ENCODE results near the gene AKAP13.

Gene AKAP13

DNA sequence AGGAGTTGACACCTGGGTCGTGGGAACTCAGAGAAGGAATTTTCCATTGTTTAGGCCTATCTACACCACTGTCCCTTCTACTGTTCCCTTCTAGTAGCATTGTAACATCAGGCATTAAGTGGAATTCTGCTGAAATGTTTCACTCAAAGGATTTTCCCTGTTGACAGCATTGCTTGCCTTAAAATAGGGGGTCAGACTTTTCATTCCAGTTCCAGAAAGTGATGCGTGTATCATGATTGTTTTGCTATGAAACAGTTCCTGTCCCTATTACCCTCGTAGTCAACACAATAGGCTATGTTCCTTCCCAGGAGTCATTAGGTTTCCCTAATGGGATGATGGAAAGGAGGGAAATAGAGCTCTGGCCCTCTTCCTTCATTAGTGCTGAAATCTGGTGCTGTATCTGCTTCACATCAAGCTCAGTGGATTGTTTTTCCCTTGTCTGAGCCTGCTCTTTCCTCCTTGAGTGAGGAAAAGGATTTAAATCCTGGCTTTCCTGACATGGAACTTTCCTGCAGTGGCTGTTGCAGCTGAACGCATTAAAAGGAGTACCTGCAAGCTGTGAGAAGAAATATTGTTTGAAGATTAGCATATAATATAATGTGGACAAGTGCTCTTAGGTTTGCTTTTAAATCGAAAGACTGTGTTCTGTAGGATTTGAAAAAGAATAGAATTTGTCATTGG is 218.5 kb downstream of the AKAP13 start:
- no peak for DNase-seq (ENCODE audit: low read depth)

DNA sequence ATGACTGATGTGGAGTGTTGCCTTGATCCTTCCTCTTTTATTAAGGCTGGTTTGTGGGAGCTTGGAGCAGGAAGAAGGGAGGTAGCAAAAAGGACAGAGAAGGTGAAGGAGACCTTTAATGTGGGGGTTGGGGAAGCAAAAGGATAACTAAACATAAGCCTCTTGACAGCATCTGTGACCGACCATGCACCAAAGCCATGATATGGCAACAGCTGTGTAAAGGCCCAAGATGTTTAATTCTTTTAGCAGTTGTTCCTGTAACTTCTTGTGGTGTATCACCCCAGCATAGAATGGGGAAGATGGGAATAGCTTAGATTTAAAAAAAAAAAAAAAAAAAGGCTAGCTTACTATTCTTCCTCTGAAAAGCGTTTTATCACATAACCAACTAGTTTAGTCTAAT is 219.6 kb downstream of the AKAP13 start:
- DNase-seq (ENCODE audit: low read depth): no peak

DNA sequence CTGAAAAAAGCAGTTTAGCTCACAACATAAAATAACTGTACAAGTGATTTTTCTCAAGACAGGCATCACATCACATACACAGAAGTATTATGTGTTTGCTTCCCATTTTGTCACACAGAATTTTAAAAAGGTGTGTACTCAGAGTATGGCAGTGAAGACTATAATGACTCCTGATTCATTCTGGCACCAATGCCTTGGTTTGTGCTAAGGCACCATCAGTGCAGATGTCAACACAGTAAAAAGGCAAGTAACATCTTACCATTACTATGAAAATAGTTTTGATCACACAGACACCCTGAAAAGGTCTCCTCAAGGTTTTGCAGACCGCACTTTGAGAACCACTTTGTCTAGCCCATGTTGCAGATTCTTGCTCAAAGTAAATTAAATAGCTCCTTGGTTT is 222.8 kb downstream of the AKAP13 start:
- DNase-seq (ENCODE audit: low read depth): no peak

DNA sequence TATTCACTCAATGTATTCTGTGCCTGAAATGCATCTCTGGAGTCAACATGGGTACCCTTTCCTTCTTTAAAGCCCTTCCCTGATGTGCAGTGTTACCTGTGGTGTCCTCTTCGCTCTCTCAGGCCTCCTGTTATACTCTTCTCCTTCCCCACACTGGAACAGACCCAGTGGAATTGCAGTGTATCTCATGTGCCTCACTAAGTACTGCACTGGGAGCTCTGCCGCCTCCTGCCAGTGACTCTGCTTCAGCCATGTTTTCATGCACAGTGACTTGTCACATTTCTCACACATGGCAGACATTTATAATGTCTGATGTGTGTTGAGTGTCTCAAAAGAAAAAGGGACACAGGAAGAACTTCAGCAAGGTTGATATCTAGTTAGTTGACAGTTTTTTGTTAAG is 223.3 kb downstream of the AKAP13 start:
- DNase-seq (ENCODE audit: low read depth): no peak

DNA sequence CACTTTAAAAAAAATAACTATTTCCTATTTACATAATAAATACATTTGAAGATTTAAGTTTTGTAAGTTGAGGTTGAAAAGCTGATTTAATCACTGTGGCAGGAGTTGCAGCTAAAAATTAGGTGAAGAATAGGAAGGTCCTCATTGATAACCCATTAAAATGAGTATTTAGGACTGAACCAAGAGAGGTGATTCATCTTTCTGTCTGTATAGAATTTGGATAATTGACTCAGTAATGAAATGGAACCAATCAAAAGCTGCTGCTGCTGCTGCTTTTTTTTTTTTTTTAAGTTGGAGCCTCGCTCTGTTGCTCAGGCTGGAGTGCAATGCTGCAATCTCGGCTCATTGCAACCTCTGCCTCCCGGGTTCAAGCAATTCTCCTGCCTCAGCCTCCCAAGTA is 223.8 kb downstream of the AKAP13 start:
- no peak for DNase-seq (ENCODE audit: low read depth)

DNA sequence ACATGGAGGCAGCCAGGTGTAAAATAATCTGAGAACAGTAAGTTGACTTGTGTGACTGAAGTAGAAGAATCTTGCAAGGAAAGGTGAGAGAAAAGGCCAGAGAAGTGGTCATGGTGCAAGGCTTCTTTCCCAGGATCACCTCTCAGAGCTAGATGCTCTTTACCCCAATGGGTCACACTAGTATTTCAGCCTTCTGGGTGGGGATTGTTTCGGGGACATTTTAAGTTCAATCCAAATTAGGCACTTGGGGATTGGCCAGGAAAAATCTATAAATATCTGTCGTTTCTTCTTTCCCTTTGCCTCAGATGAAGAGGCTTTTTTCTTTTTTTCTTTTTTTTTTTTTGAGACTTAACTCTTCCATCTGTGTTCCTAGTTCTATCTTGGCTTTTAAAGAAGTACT is 226.3 kb downstream of the AKAP13 start:
- no peak for DNase-seq (ENCODE audit: low read depth)

DNA sequence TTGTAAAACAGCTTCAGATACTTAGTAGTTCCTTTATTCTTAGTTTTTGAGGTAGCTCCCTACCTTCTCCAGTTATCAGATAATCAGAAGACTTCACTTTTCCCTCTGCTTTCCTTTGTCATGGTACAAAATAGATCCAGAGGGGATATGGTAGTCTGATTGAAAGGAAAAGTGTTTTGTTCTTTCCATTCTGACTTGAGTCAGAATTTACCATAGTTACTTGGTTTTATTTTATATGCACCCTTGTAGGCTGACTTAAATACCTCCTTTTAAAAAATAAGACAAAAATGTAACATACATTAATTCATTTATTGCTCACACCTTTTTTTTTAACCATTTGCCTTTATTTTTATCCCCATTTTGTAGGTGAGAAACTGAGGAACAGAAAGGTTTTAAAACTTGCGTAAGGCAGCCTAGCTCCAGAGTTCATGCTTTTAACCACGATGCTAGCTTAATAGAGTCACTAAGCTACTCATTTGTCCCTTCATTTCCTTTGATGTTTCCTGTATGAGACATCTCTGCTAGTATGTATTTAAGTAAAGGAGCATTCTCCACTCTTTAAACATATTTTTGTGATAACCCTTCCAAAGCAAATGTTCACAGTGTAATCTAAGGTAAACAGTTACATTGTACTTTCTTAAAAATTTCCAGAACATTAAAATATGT is 226.9 kb downstream of the AKAP13 start:
- no peak for DNase-seq (ENCODE audit: low read depth)

DNA sequence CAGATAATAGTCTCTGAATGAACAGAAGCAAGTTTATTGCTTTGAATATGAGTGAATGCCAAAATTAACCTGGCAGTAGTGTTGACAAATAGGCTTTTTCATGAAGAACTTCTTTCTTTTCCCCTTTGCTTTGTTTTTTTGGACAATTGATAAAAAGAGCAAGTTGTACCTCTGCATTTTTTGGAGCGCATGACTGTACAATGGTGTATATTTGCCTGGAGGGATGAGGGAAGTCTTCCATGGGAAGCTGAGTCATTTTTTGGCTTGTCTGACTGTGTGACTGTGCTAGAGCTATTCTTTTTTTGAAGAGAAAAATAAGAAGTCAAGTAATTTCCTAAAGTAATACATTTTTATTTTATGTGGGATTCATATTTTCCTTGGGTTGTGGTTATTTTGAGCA is 227.4 kb downstream of the AKAP13 start:
- no peak for DNase-seq (ENCODE audit: low read depth)

DNA sequence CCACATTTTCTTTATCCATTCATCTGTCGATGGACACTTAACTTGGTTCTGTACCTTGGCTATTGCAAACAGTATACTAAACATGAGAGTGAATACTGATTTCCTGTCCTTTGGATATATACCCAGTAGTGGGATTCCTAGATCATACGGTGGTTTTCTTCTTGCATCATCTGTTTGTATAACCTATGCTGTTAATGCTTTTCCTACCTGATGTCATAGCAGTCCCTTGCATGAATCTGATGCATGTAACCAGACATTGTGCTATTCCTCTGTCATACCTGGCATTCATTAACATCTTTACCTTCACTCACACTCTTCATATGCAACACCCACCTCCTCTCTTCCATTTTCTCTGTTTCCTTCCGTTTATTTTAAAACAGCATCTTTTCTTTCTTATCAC is 229.1 kb downstream of the AKAP13 start:
- no peak for DNase-seq (ENCODE audit: low read depth)

DNA sequence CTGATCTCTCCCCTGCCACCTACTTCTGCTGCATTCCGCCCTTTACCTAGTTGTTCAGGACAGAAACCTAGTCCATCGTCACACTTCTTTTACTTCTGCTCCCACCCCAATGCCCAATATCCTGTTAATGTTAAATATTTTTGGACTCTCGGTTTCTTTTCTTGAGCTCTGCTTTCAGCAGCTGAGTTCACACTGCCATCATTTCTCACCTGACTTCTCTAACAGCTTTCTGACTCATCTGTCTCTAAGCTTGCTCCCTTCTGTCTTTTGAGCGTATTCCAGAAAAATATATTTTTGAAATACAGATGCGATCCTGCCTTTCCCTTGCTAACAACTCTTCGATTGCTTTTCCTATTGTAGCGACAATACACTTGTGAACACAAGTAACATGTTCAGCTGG is 231.0 kb downstream of the AKAP13 start:
- no peak for DNase-seq (ENCODE audit: low read depth)

DNA sequence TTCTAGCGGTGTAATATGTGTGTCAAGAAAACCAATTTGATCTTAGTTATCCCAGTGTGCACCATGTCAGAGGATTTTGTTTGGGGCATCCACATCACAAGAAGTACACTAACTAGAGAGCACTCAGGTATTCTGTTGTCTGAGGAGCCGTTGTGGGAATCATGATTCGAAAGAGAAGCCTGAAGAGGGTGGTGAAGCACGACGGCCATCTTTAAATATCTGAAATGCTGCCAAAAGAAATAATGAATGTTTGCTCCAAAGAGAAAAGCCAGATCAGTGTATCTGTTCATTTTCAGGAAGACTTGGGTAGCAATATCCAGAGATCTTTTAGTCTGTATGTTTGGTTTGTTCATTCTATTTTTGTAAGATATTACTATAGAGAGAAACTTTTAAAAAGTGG is 233.7 kb downstream of the AKAP13 start:
- DNase-seq (ENCODE audit: low read depth): no peak

DNA sequence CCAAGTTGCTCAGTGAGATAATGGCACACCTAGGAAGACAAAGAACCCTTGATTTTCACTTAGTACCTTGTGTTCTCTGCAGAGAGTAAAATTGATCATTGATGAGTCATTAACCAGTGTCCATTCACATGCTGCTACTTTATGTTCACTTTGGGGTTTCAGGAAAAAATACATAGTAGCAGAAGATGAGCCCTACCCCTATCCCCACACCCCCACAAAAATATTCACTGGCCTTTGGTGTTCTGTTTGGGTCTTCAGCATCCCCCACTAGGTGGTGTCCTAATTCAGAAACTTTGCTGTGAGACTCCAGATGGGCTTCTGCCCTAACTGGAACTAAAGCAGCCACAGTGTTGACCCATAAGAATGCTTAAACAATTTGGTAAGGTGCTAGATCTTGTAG is 235.5 kb downstream of the AKAP13 start:
- DNase-seq (ENCODE audit: low read depth): no peak

DNA sequence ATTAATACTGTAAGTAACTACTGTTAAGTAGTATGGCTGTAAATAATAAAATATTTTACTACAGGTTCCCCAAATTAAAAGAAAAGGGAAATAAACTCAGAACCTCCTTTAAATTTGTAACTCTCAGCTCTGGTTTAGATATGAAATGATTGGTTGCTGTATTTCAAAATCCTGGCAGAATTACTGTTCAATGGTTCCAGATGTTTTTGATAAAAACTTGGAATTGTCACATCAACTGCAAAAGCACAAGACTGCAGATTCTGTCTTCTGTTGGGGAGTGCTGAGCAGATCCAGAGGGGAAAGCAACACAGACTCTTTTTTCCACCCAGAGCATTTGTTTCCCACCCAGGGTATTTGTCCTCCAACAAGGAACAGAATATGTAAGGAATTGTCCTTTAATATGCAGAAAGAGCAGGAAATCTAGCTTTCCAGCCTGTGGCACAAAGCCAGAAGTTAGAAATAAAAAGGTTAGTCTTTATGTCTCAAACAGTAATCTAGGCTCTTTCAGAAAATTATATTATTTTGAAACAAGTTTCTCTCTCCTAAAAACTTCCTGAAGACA is 236.2 kb downstream of the AKAP13 start:
- no peak for DNase-seq (ENCODE audit: low read depth)

DNA sequence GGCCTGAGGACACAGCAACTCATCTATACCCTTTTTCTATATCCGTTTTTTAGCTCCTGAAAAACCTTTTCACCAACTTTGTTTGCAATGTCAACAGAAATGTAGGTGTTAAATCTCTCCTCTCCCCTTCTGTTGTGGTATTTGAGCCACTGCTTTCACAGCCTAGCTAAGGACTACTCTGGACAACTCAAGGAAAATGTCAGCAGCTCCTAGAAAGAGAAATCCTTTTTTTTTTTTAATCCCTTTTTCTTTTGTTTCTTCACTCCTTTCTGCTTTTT is 237.8 kb downstream of the AKAP13 start:
- no peak for DNase-seq (ENCODE audit: low read depth)

DNA sequence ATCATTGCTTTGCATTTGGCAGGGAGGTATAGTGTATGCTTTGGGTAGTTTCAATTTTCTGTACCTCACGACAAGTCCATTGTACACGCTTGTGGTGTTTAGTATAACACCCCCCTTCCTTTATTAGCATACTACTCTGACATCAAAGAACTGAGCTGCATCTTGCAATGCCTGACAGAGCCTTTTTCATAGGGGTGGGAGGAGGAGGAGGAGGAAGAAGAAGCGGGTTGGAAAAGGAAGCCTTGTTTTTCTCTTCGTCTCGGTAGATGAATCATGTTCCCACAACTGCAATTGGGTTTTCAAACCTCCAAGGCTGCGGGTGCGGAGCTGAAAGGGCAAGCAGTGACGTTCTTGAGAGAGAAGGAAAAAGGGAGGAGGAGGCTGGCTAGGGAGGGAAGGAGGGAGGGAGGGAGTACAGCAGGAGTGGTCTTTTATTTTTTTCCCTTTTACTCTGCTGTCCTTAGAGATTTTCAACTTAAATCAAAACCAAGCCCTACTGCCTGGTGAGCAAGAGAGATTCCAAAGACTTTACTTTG is 238.6 kb downstream of the AKAP13 start:
- DNase-seq (ENCODE audit: low read depth): peak; percentile 56

DNA sequence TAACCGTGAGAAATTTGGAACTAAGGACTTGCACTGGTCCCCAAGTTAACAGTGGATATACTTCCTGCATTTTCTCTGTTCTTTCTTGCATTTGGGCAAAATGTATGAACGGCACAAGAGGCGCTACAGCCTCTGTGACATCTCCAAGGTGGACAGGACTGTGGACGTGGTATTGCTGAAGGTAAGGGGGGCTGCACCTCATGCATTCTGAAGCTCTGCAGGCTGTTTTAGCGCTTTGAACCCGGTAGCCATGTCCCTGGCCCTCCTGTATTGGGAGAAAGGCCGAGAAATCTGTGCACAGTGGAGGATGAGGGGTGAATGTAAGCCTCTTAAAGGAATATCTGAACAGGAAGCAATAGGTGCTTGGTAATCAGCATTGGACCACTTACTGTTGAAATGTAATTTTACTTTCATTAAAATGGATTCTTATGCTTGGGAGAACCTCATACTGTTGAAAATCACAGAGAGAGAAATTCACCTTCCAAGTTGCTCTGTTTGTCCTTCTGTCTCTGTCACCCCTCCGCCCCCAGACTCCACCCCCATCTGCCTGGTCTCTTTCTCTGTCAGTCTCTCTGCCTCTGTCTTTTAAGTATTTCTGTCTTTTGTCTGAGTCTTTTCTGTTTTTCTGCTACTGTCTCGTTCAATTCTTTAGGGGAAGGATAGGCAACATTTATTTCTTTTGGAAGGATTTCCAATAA is 239.7 kb downstream of the AKAP13 start:
- no peak for DNase-seq (ENCODE audit: low read depth)

DNA sequence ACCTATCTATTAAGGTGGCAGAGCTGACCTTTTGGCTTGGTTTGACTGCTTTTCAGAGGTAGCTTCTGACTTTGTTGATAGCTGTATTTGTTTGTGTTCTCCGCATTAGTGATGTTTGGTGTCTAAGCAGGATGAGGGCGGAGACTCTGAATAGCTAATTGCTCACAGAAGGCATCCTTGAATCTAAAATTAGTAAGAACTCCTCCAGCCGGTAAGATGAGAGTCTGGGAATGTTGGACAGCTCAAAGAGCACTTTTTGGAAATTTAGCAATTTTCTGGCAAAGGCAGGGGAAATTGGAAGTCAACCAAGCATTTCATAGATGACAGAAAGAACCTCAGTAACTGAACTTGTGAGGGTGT is 240.3 kb downstream of the AKAP13 start:
- no peak for DNase-seq (ENCODE audit: low read depth)

DNA sequence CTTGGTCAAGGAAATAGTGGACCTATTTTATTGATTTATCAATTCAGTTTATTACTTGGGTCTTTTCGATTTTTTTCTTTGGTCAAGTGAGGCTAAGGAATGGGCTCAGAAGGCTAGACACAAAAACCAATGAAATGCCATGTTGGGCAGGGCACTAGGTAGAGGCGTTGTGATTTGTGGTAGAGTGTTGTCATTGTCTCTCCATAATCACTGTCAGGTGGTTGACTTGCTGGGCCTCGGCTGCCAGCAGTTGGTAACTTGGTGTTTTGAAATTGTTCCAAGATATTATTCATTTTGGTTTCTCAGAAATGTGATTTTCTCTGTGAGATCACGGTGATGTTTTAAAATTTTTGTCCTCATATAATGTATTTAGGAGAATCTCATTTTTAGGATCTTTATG is 240.7 kb downstream of the AKAP13 start:
- DNase-seq (ENCODE audit: low read depth): no peak

DNA sequence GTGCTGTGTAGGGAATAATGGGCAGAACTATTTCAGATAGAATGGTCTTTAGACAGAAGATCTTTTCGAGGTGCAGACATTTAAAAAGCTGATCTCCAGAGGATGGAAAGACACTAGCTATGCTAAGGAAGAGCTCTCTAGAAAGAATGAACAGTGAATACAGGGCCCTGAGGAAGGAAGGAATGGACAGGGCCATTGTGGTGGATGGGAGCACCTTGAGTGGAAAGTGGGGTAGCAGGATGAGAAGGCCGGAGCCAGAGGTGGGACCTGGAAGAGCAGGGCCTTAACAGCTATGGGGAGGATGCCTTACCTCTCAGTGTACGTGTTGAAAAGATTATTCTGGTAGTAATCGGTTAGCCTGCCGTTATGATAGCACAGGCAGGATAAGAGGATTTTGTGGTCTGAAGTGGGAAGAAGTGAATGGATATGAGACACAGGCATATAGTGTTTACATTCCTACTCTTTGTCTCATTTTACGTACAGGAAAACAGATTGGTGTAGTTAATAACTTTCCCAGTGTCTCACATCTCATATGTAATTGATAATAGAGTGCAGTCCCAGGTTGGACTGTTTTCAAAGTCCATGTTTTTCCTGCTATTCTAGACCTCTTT is 241.9 kb downstream of the AKAP13 start:
- no peak for DNase-seq (ENCODE audit: low read depth)

DNA sequence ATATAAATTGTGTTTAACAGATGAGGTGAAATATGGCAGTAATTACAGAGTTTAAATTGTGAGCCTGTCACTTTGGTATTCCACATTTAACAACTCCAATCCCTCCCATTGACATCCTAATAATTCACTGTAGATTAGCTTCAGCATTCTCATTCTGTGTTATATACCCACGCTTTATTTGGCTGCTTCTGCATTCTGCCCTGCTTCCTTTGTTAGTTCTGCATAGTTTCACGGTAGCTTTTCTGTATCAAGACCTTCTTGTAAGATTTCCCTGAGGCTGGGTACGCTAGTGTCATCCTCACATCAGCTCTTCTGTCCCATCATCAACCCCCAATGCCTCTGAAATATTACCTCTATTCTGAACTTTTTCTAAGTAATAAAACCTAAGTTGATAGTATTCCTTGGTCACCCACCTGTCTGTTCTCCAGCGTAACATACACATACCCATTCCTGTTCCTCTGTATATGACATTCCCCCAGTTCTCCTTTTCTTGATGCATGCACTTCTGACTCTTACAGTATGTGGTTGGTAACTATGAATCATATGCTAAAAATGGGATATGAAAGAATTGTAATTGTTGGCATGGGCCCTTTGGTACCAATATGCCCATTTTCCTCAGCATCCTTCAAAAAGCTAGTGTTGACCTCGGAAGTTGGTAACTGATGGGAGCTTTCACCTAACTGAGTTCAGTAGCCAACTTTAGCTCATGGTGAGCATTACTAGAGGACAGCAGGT is 243.1 kb downstream of the AKAP13 start:
- DNase-seq (ENCODE audit: low read depth): no peak

DNA sequence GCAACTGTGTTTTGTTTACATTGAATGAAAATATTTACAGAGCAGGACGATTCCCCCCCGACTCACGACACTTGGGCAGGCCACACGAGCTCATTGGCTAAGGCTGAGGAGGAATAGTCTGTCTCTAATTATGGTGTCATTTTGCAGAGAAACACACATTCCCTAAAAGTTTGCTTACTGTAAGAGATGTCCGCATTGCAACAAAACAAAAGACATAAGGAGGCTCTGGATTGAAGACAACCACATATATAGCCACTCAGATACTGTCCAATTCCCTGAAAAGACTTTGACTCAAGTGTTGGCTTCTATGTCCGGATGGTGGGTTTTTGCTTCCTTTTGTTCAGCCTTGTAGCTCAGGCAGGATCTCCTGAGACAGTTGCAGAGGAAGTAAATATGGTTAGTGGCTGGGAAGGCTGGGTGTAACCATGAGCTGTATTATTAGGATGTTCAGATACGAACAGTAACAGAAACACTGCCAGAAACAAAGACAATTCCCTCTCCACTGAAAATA is 243.9 kb downstream of the AKAP13 start:
- DNase-seq (ENCODE audit: low read depth): no peak
